ENCODE data around the gene UNK. TPM values are rescaled to one million over a fixed set of nuclear protein-coding genes. Genes with fewer than 3 reads are reported as not detected.

UNK gene
- total and polyA plus RNA-seq, 2 of the 13 experiments (the other 11 are each of a cell fraction or from before 2014, with no cell fraction given): 31.6 to 33.0 TPM

GRCh38 chr17:75764417-75764710, 20.2 kb upstream of the UNK start (continued):
- 0 out of 2 replicates have a peak, but pooled peaks have one; percentile 13 for TF ChIP-seq ARHGAP35 (CRISPR knock-in tag; IDR thresholded peaks at IDR 0.05; ENCODE audit: borderline replicate concordance)
- peak; percentile 29 to 65; a peak in 1 of 4 replicates for TF ChIP-seq KLF16 (CRISPR knock-in tag; IDR thresholded peaks at IDR 0.05)
- TF ChIP-seq HOXA5 (CRISPR knock-in tag; IDR thresholded peaks at IDR 0.05): no peak
- no peak for TF ChIP-seq ZFP36L1 (CRISPR knock-in tag; IDR thresholded peaks at IDR 0.05)
- no peak for TF ChIP-seq NONO (IDR thresholded peaks at IDR 0.05)
- TF ChIP-seq NONO (CRISPR knock-in tag; conservative IDR thresholded peaks at IDR 0.05): no peak
- TF ChIP-seq PTBP1 (IDR thresholded peaks at IDR 0.05; ENCODE audit: low read depth, low read length, poor library complexity, severe bottlenecking): no peak
- no peak for TF ChIP-seq RARA (CRISPR knock-in tag; IDR thresholded peaks at IDR 0.05)
- TF ChIP-seq TOPORS (CRISPR knock-in tag; IDR thresholded peaks at IDR 0.05): peak; percentile 82
- TF ChIP-seq AKNA (CRISPR knock-in tag; IDR thresholded peaks at IDR 0.05; ENCODE audit: borderline replicate concordance): no peak; the same call in 1 of the 2 replicates
- TF ChIP-seq PRDM4 (CRISPR knock-in tag; IDR thresholded peaks at IDR 0.05; ENCODE audit: borderline replicate concordance): no peak
- no peak for TF ChIP-seq ZBTB10 (CRISPR knock-in tag; IDR thresholded peaks at IDR 0.05; ENCODE audit: borderline replicate concordance)
- 0 out of 2 replicates have a peak, but pooled peaks have one; percentile 0 for TF ChIP-seq SOX5 (CRISPR knock-in tag; IDR thresholded peaks at IDR 0.05; ENCODE audit: borderline replicate concordance)
- no peak for TF ChIP-seq SSRP1 (CRISPR knock-in tag; IDR thresholded peaks at IDR 0.05)
- no peak; the same call in 1 of the 2 replicates for TF ChIP-seq KLF13 (CRISPR knock-in tag; IDR thresholded peaks at IDR 0.05)
- TF ChIP-seq PHB2 (IDR thresholded peaks at IDR 0.05; ENCODE audit: partially characterized antibody): no peak
- no peak for TF ChIP-seq RORA (CRISPR knock-in tag; IDR thresholded peaks at IDR 0.05)
- TF ChIP-seq ZNF703 (CRISPR knock-in tag; IDR thresholded peaks at IDR 0.05; ENCODE audit: borderline replicate concordance): no peak
- TF ChIP-seq ZNF441 (CRISPR knock-in tag; IDR thresholded peaks at IDR 0.05; ENCODE audit: borderline replicate concordance): no peak
- TF ChIP-seq ZNF550 (CRISPR knock-in tag; IDR thresholded peaks at IDR 0.05; ENCODE audit: borderline replicate concordance): no peak
- TF ChIP-seq ESRRA (CRISPR knock-in tag; IDR thresholded peaks at IDR 0.05; ENCODE audit: low read depth): peak; percentile 24; the same call in 1 of the 2 replicates
- 0 out of 2 replicates have a peak, but pooled peaks have one; percentile 4 for TF ChIP-seq RFXAP (CRISPR knock-in tag; IDR thresholded peaks at IDR 0.05; ENCODE audit: borderline replicate concordance)

Data from HepG2 (cell line).